Prostate gland (tissue), 2 donors: ENCODE data around the gene DAB1. TPM values are rescaled to one million over a fixed set of nuclear protein-coding genes. Genes with fewer than 3 reads are reported as not detected.

ENCODE experiments used
- DNase-seq: peaks from one replicate; pipeline ENCODE4 v3.0.0-alpha.2; 2019; ENCODE audit warnings: low spot score
- H3K27ac ChIP-seq, 2 donors: fragments of 200-600 bp; sonication (generic); 2 replicates each; pipeline ENCODE4 v1.5.1; 2017 to 2019
- H3K27me3 ChIP-seq: fragments of 200-600 bp; sonication (generic); replicated peaks from 2 replicates; pipeline ENCODE4 v1.5.1; 2019; ENCODE audit not compliant: insufficient read depth
- H3K36me3 ChIP-seq, 2 donors: fragments of 200-600 bp; sonication (generic); 1 replicate in 1 of 2; 2 replicates in 1 of 2; pipeline versions ENCODE4 v1.5.1 to v1.8.1; 2017 to 2019
- H3K4me1 ChIP-seq: fragments of 200-600 bp; sonication (generic); replicated peaks from 2 replicates; pipeline ENCODE4 v1.5.1; 2019
- H3K4me3 ChIP-seq, 2 donors: fragments of 200-600 bp; sonication (generic); 2 replicates each; pipeline ENCODE4 v1.5.1; 2017 to 2019
- H3K9me3 ChIP-seq: fragments of 200-600 bp; sonication (generic); 2 replicates; pipeline ENCODE4 v1.5.1; 2017
- POLR2A ChIP-seq: fragments of 450-650 bp; IDR thresholded peaks from one replicate; pipeline ENCODE4 v1.6.1; 2016; ENCODE audit warnings: antibody characterized with exemption, mild to moderate bottlenecking
- POLR2AphosphoS5 ChIP-seq: sonication (generic); formaldehyde crosslinking; IDR thresholded peaks from one replicate; pipeline ENCODE4 v1.6.1; 2017; ENCODE audit warnings: antibody characterized with exemption
- WGBS: methylation state at CpG from one replicate; pipeline ENCODE4 v1.1.5; 2018; 5-methylcytosine and 5-hydroxymethylcytosine counted together
- intact Hi-C: fragments of 100-400 bp; cut with DNase I; formaldehyde crosslinking; loops from one replicate; pipeline ENCODE4 v1.14.2; 2022
- total RNA-seq, 2 donors: library from RNA; depleted of rRNA; stranded (reverse); fragments of >200 nt; gene quantifications; one replicate each; pipeline ENCODE4 v1.1.0, GENCODE V29; 2016
- TF ChIP-seq, protein P1 (sequence below), 4 experiments: fragments of 200-600 bp in 2 of 4; fragments of 450-650 bp in 2 of 4; sonication (generic) in 2 of 4; IDR thresholded peaks; 1 replicate in 3 of 4; 2 replicates in 1 of 4; pipeline ENCODE4 v1.5.1; 2016 to 2019; ENCODE audit warnings: antibody characterized with exemption in 4 of 4, mild to moderate bottlenecking in 2 of 4, moderate library complexity in 2 of 4

Gene DAB1
- total RNA-seq, 2 donors from 2014 or later = 0.64 to 3.6 TPM

DNA sequence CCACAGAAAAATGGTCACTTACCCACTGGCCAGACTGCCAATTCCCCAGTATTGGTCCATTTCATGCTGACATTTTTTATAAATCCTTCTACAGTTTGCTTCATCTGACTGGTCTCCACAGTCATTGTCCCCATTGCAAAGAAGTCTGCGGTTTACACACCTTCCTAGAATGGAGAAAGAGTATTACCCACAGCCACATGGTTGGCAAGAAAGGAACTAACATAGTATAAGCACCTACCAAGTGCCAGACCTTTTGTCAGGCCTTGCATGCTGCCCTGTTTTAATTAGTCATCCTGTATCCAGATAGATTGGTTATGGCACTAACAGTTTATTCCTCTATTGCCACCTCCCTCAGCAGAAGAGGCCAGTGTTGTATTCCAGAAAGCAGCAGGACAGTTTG lies 469.2 kb downstream of the DAB1 start:
- TF ChIP-seq POLR2A (no peak), POLR2AphosphoS5 (no peak)
- TF ChIP-seq, protein P1, sequence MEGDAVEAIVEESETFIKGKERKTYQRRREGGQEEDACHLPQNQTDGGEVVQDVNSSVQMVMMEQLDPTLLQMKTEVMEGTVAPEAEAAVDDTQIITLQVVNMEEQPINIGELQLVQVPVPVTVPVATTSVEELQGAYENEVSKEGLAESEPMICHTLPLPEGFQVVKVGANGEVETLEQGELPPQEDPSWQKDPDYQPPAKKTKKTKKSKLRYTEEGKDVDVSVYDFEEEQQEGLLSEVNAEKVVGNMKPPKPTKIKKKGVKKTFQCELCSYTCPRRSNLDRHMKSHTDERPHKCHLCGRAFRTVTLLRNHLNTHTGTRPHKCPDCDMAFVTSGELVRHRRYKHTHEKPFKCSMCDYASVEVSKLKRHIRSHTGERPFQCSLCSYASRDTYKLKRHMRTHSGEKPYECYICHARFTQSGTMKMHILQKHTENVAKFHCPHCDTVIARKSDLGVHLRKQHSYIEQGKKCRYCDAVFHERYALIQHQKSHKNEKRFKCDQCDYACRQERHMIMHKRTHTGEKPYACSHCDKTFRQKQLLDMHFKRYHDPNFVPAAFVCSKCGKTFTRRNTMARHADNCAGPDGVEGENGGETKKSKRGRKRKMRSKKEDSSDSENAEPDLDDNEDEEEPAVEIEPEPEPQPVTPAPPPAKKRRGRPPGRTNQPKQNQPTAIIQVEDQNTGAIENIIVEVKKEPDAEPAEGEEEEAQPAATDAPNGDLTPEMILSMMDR (IDR thresholded peaks at IDR 0.05) = no peak
- Histone ChIP-seq H3K36me3 (no peaks in the 10 kb centered on the region), H3K4me3 (no peak overlapping the region), H3K4me1 (no peaks in the 10 kb centered on the region), H3K27me3 (no peaks in the 10 kb centered on the region), H3K27ac (no peak overlapping the region), H3K9me3 (no peaks in the 10 kb centered on the region)
- DNase-seq = no peak
- 93% methylated on average over 1 of the region's 1 CpG for WGBS
- intact Hi-C loops = no loop called here

DNA sequence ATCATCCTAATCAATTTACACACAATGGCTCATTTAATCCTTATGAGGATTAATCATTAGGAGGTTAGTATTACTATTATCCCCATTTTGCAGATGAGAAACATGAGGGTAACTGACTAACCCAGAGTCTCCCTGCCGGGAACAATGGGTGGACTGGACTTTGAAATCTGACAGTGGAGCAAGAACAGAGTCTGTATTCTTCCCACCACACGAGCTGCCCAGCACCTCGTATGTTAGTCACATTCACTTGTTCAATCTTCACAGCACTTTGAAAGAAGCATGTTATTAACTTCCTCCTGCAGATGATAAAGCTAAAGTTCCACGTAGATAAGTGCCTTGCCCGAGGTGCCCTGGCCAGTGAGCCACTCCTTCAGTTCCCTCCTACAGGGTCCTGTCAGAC lies 470.5 kb downstream of the DAB1 start:
- H3K9me3 ChIP-seq = no peaks in the 10 kb centered on the region
- H3K27me3 ChIP-seq = no peaks in the 10 kb centered on the region
- H3K4me3 ChIP-seq = no peak overlapping the region
- no peak for DNase-seq
- H3K27ac ChIP-seq = no peak overlapping the region
- intact Hi-C loops = no loop called here
- no peak for TF ChIP-seq POLR2A
- TF ChIP-seq, protein P1 (IDR thresholded peaks at IDR 0.05) = no peak
- TF ChIP-seq POLR2AphosphoS5 = no peak
- no peaks in the 10 kb centered on the region for H3K4me1 ChIP-seq
- WGBS = 78% methylated on average over 5 of the region's 5 CpGs
- no peaks in the 10 kb centered on the region for H3K36me3 ChIP-seq

DNA sequence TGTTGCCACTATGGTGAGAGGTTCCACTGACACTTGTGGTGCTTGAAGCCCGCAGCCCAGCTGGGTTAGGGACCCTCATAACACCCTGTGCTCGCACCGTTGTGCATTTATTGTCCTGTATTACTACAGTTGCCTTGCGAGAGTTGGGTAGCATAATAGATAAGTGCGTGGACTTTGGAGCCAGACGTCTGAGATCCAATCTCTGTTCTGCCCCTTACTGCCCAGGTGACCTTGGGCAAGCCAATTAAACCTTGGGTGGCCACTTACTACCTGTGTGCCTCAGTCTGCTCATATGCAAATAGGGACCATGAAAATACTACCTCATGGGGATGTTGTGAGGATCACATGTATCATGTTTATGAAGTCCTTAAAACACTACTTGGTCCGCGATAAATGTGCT lies 471.4 kb downstream of the DAB1 start:
- no peak for TF ChIP-seq POLR2AphosphoS5
- TF ChIP-seq, protein P1 (IDR thresholded peaks at IDR 0.05) = no peak
- no peak for TF ChIP-seq POLR2A
- Histone ChIP-seq H3K9me3 (no peaks in the 10 kb centered on the region), H3K27ac (no peak overlapping the region), H3K4me3 (no peak overlapping the region), H3K27me3 (no peaks in the 10 kb centered on the region), H3K4me1 (no peaks in the 10 kb centered on the region), H3K36me3 (no peaks in the 10 kb centered on the region)
- intact Hi-C loops = no loop called here
- no peak for DNase-seq
- 79% methylated on average over 8 of the region's 8 CpGs for WGBS

DNA sequence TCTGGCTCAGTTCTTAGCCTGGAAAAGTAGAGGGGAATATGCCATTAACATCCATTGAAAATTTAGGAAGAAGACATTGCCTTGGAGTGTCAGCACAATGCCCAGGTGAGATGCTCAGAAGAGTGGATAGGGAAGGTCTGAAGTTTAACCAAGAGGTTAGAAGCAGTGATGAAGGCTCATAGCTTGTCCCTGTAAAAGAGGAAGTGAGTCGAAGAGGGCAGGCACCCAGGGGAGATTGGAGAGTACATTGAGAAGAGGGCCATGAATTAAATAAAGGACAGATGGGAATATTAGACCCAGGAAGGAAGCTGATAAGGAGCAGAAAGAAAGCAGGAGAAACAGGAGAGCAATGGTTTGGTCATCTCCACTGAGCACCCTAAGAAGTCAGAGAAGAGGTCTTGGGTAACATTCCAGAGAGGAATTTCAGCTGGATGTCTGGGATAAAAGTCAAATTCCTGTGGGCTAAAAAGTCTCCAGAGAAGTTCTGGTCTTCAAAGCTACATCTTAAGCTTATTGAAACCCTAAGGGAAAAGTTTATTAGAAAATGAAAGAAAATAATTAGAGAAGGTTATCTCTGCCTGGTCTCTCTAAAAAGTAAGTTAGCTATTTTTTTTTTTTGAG lies 475.3 kb downstream of the DAB1 start:
- no peaks in the 10 kb centered on the region for H3K27me3 ChIP-seq
- no peak for TF ChIP-seq POLR2A
- TF ChIP-seq, protein P1 (IDR thresholded peaks at IDR 0.05) = no peak
- no peak for TF ChIP-seq POLR2AphosphoS5
- H3K27ac ChIP-seq = no peak overlapping the region
- H3K4me1 ChIP-seq = no peaks in the 10 kb centered on the region
- 76% methylated on average over 1 of the region's 1 CpG for WGBS
- no peak for DNase-seq
- no peaks in the 10 kb centered on the region for H3K36me3 ChIP-seq
- no peak overlapping the region for H3K4me3 ChIP-seq
- H3K9me3 ChIP-seq = no peaks in the 10 kb centered on the region
- intact Hi-C loops = no loop called here
